Right lobe of liver (tissue), 4 donors: Measurements from ENCODE around the gene NXPE4.
"Not testable (repeated sequence)": the region's sequence is repeated elsewhere in the genome, so short reads cannot be mapped to it uniquely, and the experiment has no call there.

Source experiments
- POLR2A ChIP-seq: fragments of 450-650 bp; IDR thresholded peaks from one replicate; pipeline ENCODE4 v1.6.1; 2017; ENCODE audit warnings: antibody characterized with exemption, mild to moderate bottlenecking
- TF ChIP-seq, protein P1 (sequence below), 4 donors: fragments of 200-600 bp in 3 of 4; fragments of 450-650 bp in 1 of 4; IDR thresholded peaks; one replicate each; pipeline versions ENCODE4 v1.5.1 to v1.8.0; 2016 to 2022; ENCODE audit warnings: antibody characterized with exemption in 4 of 4, mild to moderate bottlenecking in 2 of 4
- donor health status: DM: no; HTN: no; CAD: no.
- donor health status: DM: no; HTN: no; CAD: no.
- donor health status: DM: no; HTN: yes; CAD: no.

DNA sequence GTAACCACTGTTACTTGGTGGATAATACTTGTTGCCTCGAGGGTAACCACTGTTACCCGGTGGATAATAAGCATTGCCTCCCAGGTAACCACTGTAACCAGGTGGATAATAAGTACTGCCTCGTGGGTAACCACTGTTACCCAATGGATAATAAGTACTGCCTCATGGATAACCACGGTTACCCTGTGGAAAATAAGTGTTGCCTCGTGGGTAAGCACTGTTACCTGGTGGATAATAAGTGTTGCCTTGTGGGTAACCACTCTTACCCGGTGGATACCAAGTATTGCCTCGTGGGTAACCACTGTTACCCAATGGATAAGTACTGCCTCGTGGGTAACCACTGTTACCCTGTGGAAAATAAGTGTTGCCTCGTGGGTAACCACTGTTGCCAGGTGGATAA, 13.0 kb upstream of the NXPE4 start:
- not testable (repeated sequence) for TF ChIP-seq POLR2A
- TF ChIP-seq, protein P1, sequence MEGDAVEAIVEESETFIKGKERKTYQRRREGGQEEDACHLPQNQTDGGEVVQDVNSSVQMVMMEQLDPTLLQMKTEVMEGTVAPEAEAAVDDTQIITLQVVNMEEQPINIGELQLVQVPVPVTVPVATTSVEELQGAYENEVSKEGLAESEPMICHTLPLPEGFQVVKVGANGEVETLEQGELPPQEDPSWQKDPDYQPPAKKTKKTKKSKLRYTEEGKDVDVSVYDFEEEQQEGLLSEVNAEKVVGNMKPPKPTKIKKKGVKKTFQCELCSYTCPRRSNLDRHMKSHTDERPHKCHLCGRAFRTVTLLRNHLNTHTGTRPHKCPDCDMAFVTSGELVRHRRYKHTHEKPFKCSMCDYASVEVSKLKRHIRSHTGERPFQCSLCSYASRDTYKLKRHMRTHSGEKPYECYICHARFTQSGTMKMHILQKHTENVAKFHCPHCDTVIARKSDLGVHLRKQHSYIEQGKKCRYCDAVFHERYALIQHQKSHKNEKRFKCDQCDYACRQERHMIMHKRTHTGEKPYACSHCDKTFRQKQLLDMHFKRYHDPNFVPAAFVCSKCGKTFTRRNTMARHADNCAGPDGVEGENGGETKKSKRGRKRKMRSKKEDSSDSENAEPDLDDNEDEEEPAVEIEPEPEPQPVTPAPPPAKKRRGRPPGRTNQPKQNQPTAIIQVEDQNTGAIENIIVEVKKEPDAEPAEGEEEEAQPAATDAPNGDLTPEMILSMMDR (IDR thresholded peaks at IDR 0.05), result not testable (repeated sequence)
